Common myeloid progenitor, CD34-positive (primary cell): ENCODE data around the gene SLC10A6.

Experiments used
- CTCF ChIA-PET: fragments of 350-600 bp; sonication (Branson Sonifier 250); formaldehyde crosslinking; loops from one replicate; lab custom pipeline; 2021; ENCODE audit warnings: antibody characterized with exemption; lab: Charles Lee
- POLR2A ChIA-PET: fragments of 350-600 bp; sonication (Branson Sonifier 250); formaldehyde crosslinking; loops from one replicate; lab custom pipeline; 2021; ENCODE audit warnings: antibody characterized with exemption; lab: Charles Lee
- DNase-seq, 3 donors: peaks; one replicate each; pipeline versions ENCODE4 v3.0.0 to v3.0.0-alpha.2; 2013
- H3K27ac ChIP-seq, 2 experiments: 1 replicate in 1 of 2; 2 replicates in 1 of 2; pipeline ENCODE4 v1.7.0; 2013; ENCODE audit warnings: inconsistent platforms in 2 of 2, low read length in 2 of 2, mild to moderate bottlenecking in 2 of 2, low read depth in 1 of 2, moderate library complexity in 1 of 2; ENCODE audit not compliant: severe bottlenecking in 2 of 2, insufficient read depth in 1 of 2, poor library complexity in 1 of 2
- H3K27me3 ChIP-seq, 5 experiments: replicated peaks in 2 of 5; 1 replicate in 3 of 5; 2 replicates in 2 of 5; pipeline versions ENCODE4 v1.6.1 to v1.7.0; 2013; ENCODE audit warnings: low read length in 4 of 5, mild to moderate bottlenecking in 2 of 5, moderate library complexity in 2 of 5, inconsistent platforms in 1 of 5; ENCODE audit not compliant: insufficient read depth in 5 of 5, control insufficient read depth in 4 of 5
- H3K36me3 ChIP-seq, 4 experiments: 1 replicate in 2 of 4; 2 replicates in 2 of 4; pipeline versions ENCODE4 v1.6.1 to v1.7.0; 2013; ENCODE audit warnings: low read length in 3 of 4, control low read depth in 1 of 4, mild to moderate bottlenecking in 1 of 4; ENCODE audit not compliant: control insufficient read depth in 4 of 4, insufficient read depth in 4 of 4
- H3K4me1 ChIP-seq, 4 experiments: 1 replicate in 3 of 4; 2 replicates in 1 of 4; pipeline versions ENCODE4 v1.6.1 to v1.7.1; 2013; ENCODE audit warnings: low read length in 3 of 4, mild to moderate bottlenecking in 3 of 4, control low read depth in 1 of 4, inconsistent platforms in 1 of 4, moderate library complexity in 1 of 4; ENCODE audit not compliant: control insufficient read depth in 4 of 4, insufficient read depth in 4 of 4; ENCODE audit errors: control extremely low read depth in 1 of 4
- H3K4me3 ChIP-seq, 7 experiments: 1 replicate in 4 of 7; 2 replicates in 3 of 7; pipeline versions ENCODE4 v1.5.1 to v1.7.0; 2013; ENCODE audit warnings: mild to moderate bottlenecking in 7 of 7, low read length in 6 of 7, moderate library complexity in 6 of 7, inconsistent platforms in 2 of 7, low read depth in 2 of 7, control low read depth in 1 of 7; ENCODE audit not compliant: insufficient read depth in 4 of 7, control insufficient read depth in 1 of 7; ENCODE audit errors: extremely low read depth in 1 of 7
- H3K9me3 ChIP-seq, 5 experiments: 1 replicate in 4 of 5; 2 replicates in 1 of 5; pipeline versions ENCODE4 v1.6.1 to v1.7.1; 2013; ENCODE audit warnings: low read length in 4 of 5, mild to moderate bottlenecking in 2 of 5, inconsistent platforms in 1 of 5, low read depth in 1 of 5, moderate library complexity in 1 of 5; ENCODE audit not compliant: control insufficient read depth in 4 of 5, insufficient read depth in 2 of 5; ENCODE audit errors: control extremely low read depth in 1 of 5
- WGBS: methylation state at CpG from one replicate; pipeline ENCODE4 v1.1.5; 2013; ENCODE audit not compliant: insufficient coverage; 5-methylcytosine and 5-hydroxymethylcytosine counted together

SLC10A6 gene

DNA sequence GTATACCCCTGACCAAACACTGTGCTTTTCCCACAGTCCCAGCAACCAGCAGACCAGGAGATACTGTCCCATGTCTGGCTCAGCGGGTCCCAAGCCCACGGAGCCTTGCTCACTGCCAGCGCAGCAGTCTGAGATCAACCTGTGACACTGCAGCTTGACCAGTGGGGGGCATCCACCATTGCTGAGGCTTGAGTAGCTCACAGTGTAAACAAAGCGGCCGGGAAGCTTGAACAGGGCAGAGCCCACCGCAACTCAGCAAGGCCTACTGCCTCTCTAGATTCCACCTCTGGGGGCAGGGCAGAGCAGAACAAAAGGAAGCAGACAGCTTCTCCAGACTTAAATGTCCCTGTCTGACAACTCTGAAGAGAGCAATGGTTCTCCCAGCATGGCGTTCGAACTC, 58.1 kb downstream of the SLC10A6 start:
- ChIA-PET POLR2A (no interaction called here), CTCF (no interaction called here)
- Histone ChIP-seq H3K9me3 (peaks cover 0 to 7% (median 0%) of the 10 kb centered on the region in 5 experiments), H3K36me3 (peaks cover 0 to 2% (median 0%) of the 10 kb centered on the region in 4 experiments), H3K4me3 (no peak overlapping the region), H3K27ac (no peak overlapping the region), H3K4me1 (no peaks in the 10 kb centered on the region), H3K27me3 (no peaks in the 10 kb centered on the region)
- 98% methylated on average over 7 of the region's 8 CpGs for WGBS
- DNase-seq, result no peak

- Histone ChIP-seq H3K9me3 (peaks cover 0 to 7% (median 0%) of the 10 kb centered on the region in 5 experiments), H3K27me3 (no peaks in the 10 kb centered on the region), H3K27ac (no peak overlapping the region), H3K4me1 (no peaks in the 10 kb centered on the region), H3K36me3 (peaks cover 0 to 2% (median 0%) of the 10 kb centered on the region in 4 experiments), H3K4me3 (no peak overlapping the region)
- no peak for DNase-seq
- CTCF ChIA-PET, result no interaction called here
- POLR2A ChIA-PET, result no interaction called here
- 53% methylated on average over 2 of the region's 2 CpGs for WGBS
These were observed 60.4 kb downstream of the SLC10A6 start for GRCh38 chr4:86788826-86789225.

DNA sequence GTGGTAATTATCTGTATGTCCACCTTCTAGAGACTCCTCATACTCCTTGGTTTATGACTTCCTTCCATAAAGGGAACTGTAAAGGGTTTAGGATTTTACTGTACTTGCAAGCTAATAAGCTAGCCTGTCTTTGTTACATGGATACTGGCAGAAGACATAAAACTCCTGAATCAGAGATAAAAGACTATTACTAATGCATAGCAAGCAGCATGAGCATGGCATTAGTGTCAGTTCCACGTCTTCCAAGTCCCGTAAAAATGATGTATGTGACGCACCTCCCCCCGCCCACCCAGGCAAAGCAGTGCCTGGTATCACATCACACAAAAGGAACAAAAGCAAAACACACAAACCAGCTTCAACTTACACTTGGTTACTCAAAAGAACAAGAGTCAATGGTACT, 71.0 kb downstream of the SLC10A6 start:
- H3K27ac ChIP-seq, result no peak overlapping the region
- H3K4me1 ChIP-seq, result no peaks in the 10 kb centered on the region
- 100% methylated on average over 4 of the region's 4 CpGs for WGBS
- no peak overlapping the region for H3K4me3 ChIP-seq
- H3K27me3 ChIP-seq, result no peaks in the 10 kb centered on the region
- POLR2A ChIA-PET, result no interaction called here
- H3K9me3 ChIP-seq, result no peaks in the 10 kb centered on the region
- no peak for DNase-seq
- no peaks in the 10 kb centered on the region for H3K36me3 ChIP-seq
- CTCF ChIA-PET, result no interaction called here

- DNase-seq, result no peak
- 77% methylated on average over 4 of the region's 4 CpGs for WGBS
- Histone ChIP-seq H3K27ac (no peak overlapping the region), H3K4me1 (no peaks in the 10 kb centered on the region), H3K4me3 (no peak overlapping the region), H3K9me3 (no peaks in the 10 kb centered on the region), H3K27me3 (no peaks in the 10 kb centered on the region), H3K36me3 (peaks cover 0 to 8% (median 1%) of the 10 kb centered on the region in 4 experiments)
- ChIA-PET CTCF (no interaction called here), POLR2A (no interaction called here)
These were observed 74.1 kb downstream of the SLC10A6 start for GRCh38 chr4:86775061-86775460.
